ENCODE measurements around the gene GALNT15.

The GALNT15 gene

DNA sequence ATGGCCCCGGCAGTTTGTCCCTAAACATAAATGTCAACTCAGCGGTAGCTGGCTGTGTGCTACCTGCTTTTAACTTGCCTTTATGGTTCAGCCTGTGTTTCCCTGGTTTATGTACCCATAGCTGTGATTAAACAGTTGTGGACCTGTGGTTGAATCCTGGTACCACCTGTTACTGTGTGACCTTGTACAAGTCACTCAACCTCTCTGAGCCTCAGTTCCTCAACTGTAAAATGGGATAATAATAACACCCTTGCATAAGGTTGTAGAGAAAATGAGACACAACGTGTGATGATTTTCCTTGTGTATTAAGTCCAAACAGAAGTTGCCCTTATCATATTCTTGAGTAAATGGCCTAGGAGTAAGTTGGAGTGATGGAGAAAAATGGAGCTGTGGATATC lies 6.3 kb downstream of the GALNT15 start:
- Histone ChIP-seq H3K4me3 (ENCODE audit: low read depth in 1 of 2, low read length in 2 of 2) (no peak overlapping the region), H3K9me3 (ENCODE audit: insufficient read depth, low read length, severe bottlenecking) (no peaks in the 10 kb centered on the region), H3K79me2 (ENCODE audit: insufficient read depth, low read length) (no peaks in the 10 kb centered on the region), H3K36me3 (ENCODE audit: insufficient read depth, low read length) (no peaks in the 10 kb centered on the region), H3K9ac (ENCODE audit: low read depth, low read length) (no peak overlapping the region), H3K27me3 (ENCODE audit: insufficient read depth, low read length, poor library complexity) (peaks cover 14% of the 10 kb centered on the region), H3K4me2 (ENCODE audit: insufficient read depth, low read length) (no peak overlapping the region), H3K4me1 (ENCODE audit: insufficient read depth, low read length) (peaks cover 10% of the 10 kb centered on the region), H3K27ac (ENCODE audit: low read length) (no peak overlapping the region), H2AFZ (ENCODE audit: low read depth, low read length) (no peak overlapping the region), H4K20me1 (ENCODE audit: insufficient read depth, low read length) (no peaks in the 10 kb centered on the region)
- DNase-seq (no peak), ATAC-seq (ENCODE audit: insufficient read depth, low read depth) (no peak)
- TF ChIP-seq, protein P1, sequence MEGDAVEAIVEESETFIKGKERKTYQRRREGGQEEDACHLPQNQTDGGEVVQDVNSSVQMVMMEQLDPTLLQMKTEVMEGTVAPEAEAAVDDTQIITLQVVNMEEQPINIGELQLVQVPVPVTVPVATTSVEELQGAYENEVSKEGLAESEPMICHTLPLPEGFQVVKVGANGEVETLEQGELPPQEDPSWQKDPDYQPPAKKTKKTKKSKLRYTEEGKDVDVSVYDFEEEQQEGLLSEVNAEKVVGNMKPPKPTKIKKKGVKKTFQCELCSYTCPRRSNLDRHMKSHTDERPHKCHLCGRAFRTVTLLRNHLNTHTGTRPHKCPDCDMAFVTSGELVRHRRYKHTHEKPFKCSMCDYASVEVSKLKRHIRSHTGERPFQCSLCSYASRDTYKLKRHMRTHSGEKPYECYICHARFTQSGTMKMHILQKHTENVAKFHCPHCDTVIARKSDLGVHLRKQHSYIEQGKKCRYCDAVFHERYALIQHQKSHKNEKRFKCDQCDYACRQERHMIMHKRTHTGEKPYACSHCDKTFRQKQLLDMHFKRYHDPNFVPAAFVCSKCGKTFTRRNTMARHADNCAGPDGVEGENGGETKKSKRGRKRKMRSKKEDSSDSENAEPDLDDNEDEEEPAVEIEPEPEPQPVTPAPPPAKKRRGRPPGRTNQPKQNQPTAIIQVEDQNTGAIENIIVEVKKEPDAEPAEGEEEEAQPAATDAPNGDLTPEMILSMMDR (IDR thresholded peaks at IDR 0.05; ENCODE audit: borderline replicate concordance, extremely low read depth, low read length, poor library complexity, severe bottlenecking), result no peak
- TF ChIP-seq EZH2 (IDR thresholded peaks at IDR 0.05; ENCODE audit: borderline replicate concordance, low read depth, low read length, severe bottlenecking), result no peak

DNA sequence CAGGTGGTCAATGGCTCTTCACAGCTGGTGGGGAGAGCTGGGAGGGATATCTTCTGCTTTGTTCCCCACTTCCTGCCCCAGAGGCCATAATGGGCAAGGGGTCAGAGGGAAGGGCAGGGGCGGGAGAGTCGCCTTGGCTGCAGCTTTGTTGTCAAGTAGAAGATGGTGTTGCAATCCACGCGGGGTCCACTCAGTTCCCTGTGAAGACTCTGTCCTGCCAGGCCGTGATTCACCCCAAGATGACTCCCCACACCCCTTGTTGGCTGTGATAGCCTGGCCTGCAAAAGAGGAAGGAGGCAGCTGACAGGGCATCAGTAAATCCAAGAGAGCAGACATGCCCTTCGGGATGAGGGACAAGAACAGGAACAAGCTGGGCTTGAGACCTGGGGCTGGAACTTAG lies 6.9 kb downstream of the GALNT15 start:
- peaks cover 11% of the 10 kb centered on the region for H3K27me3 ChIP-seq (ENCODE audit: insufficient read depth, low read length, poor library complexity)
- H4K20me1 ChIP-seq (ENCODE audit: insufficient read depth, low read length), result no peaks in the 10 kb centered on the region
- H3K4me1 ChIP-seq (ENCODE audit: insufficient read depth, low read length), result peaks cover 10% of the 10 kb centered on the region
- H2AFZ ChIP-seq (ENCODE audit: low read depth, low read length), result no peak overlapping the region
- TF ChIP-seq EZH2 (IDR thresholded peaks at IDR 0.05; ENCODE audit: borderline replicate concordance, low read depth, low read length, severe bottlenecking), result no peak
- TF ChIP-seq, protein P1 (IDR thresholded peaks at IDR 0.05; ENCODE audit: borderline replicate concordance, extremely low read depth, low read length, poor library complexity, severe bottlenecking), result no peak
- no peaks in the 10 kb centered on the region for H3K79me2 ChIP-seq (ENCODE audit: insufficient read depth, low read length)
- no peak overlapping the region for H3K4me2 ChIP-seq (ENCODE audit: insufficient read depth, low read length)
- no peaks in the 10 kb centered on the region for H3K9me3 ChIP-seq (ENCODE audit: insufficient read depth, low read length, severe bottlenecking)
- ATAC-seq (ENCODE audit: insufficient read depth, low read depth) (no peak), DNase-seq (no peak)
- H3K9ac ChIP-seq (ENCODE audit: low read depth, low read length), result no peak overlapping the region
- no peaks in the 10 kb centered on the region for H3K36me3 ChIP-seq (ENCODE audit: insufficient read depth, low read length)
- H3K27ac ChIP-seq (ENCODE audit: low read length), result no peak overlapping the region
- H3K4me3 ChIP-seq (ENCODE audit: low read depth in 1 of 2, low read length in 2 of 2), result no peak overlapping the region

DNA sequence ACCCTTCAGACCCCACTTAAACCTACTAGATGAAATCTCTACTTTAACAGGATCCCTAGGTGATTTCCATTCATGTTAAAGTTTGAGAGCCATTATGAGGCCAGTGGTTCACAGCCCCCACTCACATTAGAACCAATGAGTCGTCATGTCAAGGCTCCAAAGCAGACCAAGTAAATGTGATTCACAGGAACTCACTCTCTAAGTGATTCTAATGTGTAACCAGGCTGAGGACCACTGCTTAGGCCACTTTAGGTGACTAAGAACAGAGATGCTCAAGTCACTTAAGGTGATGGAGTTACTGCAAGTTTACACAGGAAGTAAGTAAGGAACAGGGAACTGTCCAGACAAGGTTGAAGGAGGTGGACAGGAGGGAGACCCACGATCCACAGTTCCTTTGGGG lies 7.7 kb downstream of the GALNT15 start:
- peaks cover 10% of the 10 kb centered on the region for H3K4me1 ChIP-seq (ENCODE audit: insufficient read depth, low read length)
- no peak overlapping the region for H3K4me3 ChIP-seq (ENCODE audit: low read depth in 1 of 2, low read length in 2 of 2)
- ATAC-seq (ENCODE audit: insufficient read depth, low read depth) (no peak), DNase-seq (no peak)
- TF ChIP-seq, protein P1 (IDR thresholded peaks at IDR 0.05; ENCODE audit: borderline replicate concordance, extremely low read depth, low read length, poor library complexity, severe bottlenecking), result no peak
- no peak for TF ChIP-seq EZH2 (IDR thresholded peaks at IDR 0.05; ENCODE audit: borderline replicate concordance, low read depth, low read length, severe bottlenecking)
- H2AFZ ChIP-seq (ENCODE audit: low read depth, low read length), result no peak overlapping the region
- H3K79me2 ChIP-seq (ENCODE audit: insufficient read depth, low read length), result no peaks in the 10 kb centered on the region
- peaks cover 7% of the 10 kb centered on the region for H3K27me3 ChIP-seq (ENCODE audit: insufficient read depth, low read length, poor library complexity)
- H3K27ac ChIP-seq (ENCODE audit: low read length), result no peak overlapping the region
- H3K36me3 ChIP-seq (ENCODE audit: insufficient read depth, low read length), result no peaks in the 10 kb centered on the region
- H3K9ac ChIP-seq (ENCODE audit: low read depth, low read length), result no peak overlapping the region
- H4K20me1 ChIP-seq (ENCODE audit: insufficient read depth, low read length), result no peaks in the 10 kb centered on the region
- H3K9me3 ChIP-seq (ENCODE audit: insufficient read depth, low read length, severe bottlenecking), result no peaks in the 10 kb centered on the region
- H3K4me2 ChIP-seq (ENCODE audit: insufficient read depth, low read length), result no peak overlapping the region

DNA sequence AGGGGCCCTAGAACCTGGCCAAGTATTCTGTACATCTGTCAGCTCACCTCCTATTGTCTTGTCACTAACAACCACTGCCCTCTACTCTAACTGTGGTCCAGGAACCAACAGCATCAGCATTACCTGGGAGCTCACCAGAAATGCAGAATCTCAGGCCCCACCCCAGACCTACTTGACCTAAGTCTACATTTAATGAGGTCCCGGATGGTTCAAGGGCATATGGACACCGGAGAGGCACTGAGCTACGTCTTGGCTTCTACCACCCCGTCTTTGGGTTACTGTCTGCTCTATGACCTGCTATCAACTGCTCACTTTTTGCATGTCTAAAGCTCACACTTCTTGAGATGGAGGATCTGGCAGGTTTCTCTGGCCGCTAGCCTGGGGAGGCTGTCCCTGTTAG lies 8.1 kb downstream of the GALNT15 start:
- ATAC-seq (ENCODE audit: insufficient read depth, low read depth) (no peak), DNase-seq (no peak)
- no peak for TF ChIP-seq EZH2 (IDR thresholded peaks at IDR 0.05; ENCODE audit: borderline replicate concordance, low read depth, low read length, severe bottlenecking)
- TF ChIP-seq, protein P1 (IDR thresholded peaks at IDR 0.05; ENCODE audit: borderline replicate concordance, extremely low read depth, low read length, poor library complexity, severe bottlenecking), result no peak
- H3K27me3 ChIP-seq (ENCODE audit: insufficient read depth, low read length, poor library complexity), result peaks cover 5% of the 10 kb centered on the region
- H2AFZ ChIP-seq (ENCODE audit: low read depth, low read length), result no peak overlapping the region
- no peaks in the 10 kb centered on the region for H3K79me2 ChIP-seq (ENCODE audit: insufficient read depth, low read length)
- no peaks in the 10 kb centered on the region for H3K9me3 ChIP-seq (ENCODE audit: insufficient read depth, low read length, severe bottlenecking)
- H3K27ac ChIP-seq (ENCODE audit: low read length), result no peak overlapping the region
- no peaks in the 10 kb centered on the region for H3K36me3 ChIP-seq (ENCODE audit: insufficient read depth, low read length)
- no peak overlapping the region for H3K4me2 ChIP-seq (ENCODE audit: insufficient read depth, low read length)
- no peaks in the 10 kb centered on the region for H4K20me1 ChIP-seq (ENCODE audit: insufficient read depth, low read length)
- H3K9ac ChIP-seq (ENCODE audit: low read depth, low read length), result no peak overlapping the region
- H3K4me1 ChIP-seq (ENCODE audit: insufficient read depth, low read length), result peaks cover 10% of the 10 kb centered on the region
- no peak overlapping the region for H3K4me3 ChIP-seq (ENCODE audit: low read depth in 1 of 2, low read length in 2 of 2)
